HepG2 (cell line): ENCODE data around the gene HOXA7. TPM values are rescaled to one million over a fixed set of nuclear protein-coding genes. Genes with fewer than 3 reads are reported as not detected.

Experiments used
- ATAC-seq: fragments of 200-7000 bp; cut with Tn5 transposase; 3 replicates; pipeline ENCODE4 v1.9.1; 2020; ENCODE audit warnings: mild to moderate bottlenecking, moderate library complexity
- BruUV-seq: library from RNA; stranded (reverse); fragments of 400-500 nt; replicated peaks from 2 replicates; lab custom pipeline; 2021; lab: Mats Ljungman, UMichigan
- CTCF ChIA-PET: fragments of 300-600 bp; formaldehyde crosslinking; extraction: SDS; loops from one replicate; lab custom pipeline; 2021; ENCODE audit warnings: low total read pairs, inconsistent platforms, low intra/inter-chr PET ratio; lab: Yijun Ruan, JAX
- POLR2A ChIA-PET: fragments of 350-600 bp; sonication (Branson Sonifier 250); formaldehyde crosslinking; loops from one replicate; lab custom pipeline; 2020; ENCODE audit warnings: antibody characterized with exemption, inconsistent platforms; lab: Yijun Ruan, JAX
- DNase-seq: peaks from one replicate; pipeline ENCODE4 v3.0.0-alpha.2; 2015; ENCODE audit warnings: low spot score
- FAIRE-seq: peaks from 3 replicates; lab custom pipeline; 2011; peaks lifted over from hg19 to GRCh38; lab: Jason Lieb, UNC
- H2AFZ ChIP-seq: one replicate; pipeline ENCODE4 v1.6.1; 2011; ENCODE audit warnings: low read length, inconsistent platforms
- H3K27ac ChIP-seq: fragments of 300-600 bp; 3 replicates; pipeline ENCODE4 v1.8.0; 2011; ENCODE audit warnings: mixed run types, mild to moderate bottlenecking, mixed read lengths, low read length, inconsistent platforms; ENCODE audit not compliant: insufficient read depth; ENCODE audit errors: extremely low read length
- H3K27me3 ChIP-seq, 2 experiments: fragments of 200-600 bp in 1 of 2; 2 replicates in 1 of 2; 3 replicates in 1 of 2; pipeline versions ENCODE4 v1.6.0 to v1.8.0; 2011; ENCODE audit warnings: low read length in 2 of 2, mild to moderate bottlenecking in 2 of 2, moderate library complexity in 2 of 2, inconsistent platforms in 1 of 2; ENCODE audit not compliant: insufficient read depth in 2 of 2, control insufficient read depth in 1 of 2
- H3K36me3 ChIP-seq, 2 experiments: fragments of 200-600 bp in 1 of 2; replicated peaks in 1 of 2; 2 replicates in 1 of 2; 3 replicates in 1 of 2; pipeline versions ENCODE4 v1.5.1 to v1.8.0; 2011; ENCODE audit warnings: low read length in 2 of 2, inconsistent platforms in 1 of 2; ENCODE audit not compliant: insufficient read depth in 2 of 2, control insufficient read depth in 1 of 2
- H3K4me1 ChIP-seq: 2 replicates; pipeline ENCODE4 v1.5.1; 2012; ENCODE audit warnings: low read length, inconsistent platforms; ENCODE audit not compliant: insufficient read depth
- H3K4me2 ChIP-seq: 2 replicates; pipeline ENCODE4 v1.6.0; 2011; ENCODE audit warnings: low read depth, low read length, inconsistent platforms
- H3K4me3 ChIP-seq, 3 experiments: fragments of 200-600 bp in 1 of 3; sonication (generic), shearing (Covaris generic) in 1 of 3; replicated peaks in 1 of 3; 2 replicates each; pipeline ENCODE4 v1.5.1; 2011 to 2016; ENCODE audit warnings: low read length in 3 of 3, inconsistent platforms in 2 of 3, low read depth in 2 of 3, mild to moderate bottlenecking in 2 of 3, control low read depth in 1 of 3, mixed read lengths in 1 of 3; ENCODE audit not compliant: insufficient read depth in 1 of 3
- H3K79me2 ChIP-seq: one replicate; pipeline ENCODE4 v1.6.1; 2011; ENCODE audit warnings: low read length, inconsistent platforms; ENCODE audit not compliant: insufficient read depth
- H3K9ac ChIP-seq: 2 replicates; pipeline ENCODE4 v1.6.0; 2011; ENCODE audit warnings: mild to moderate bottlenecking, low read depth, low read length, inconsistent platforms; ENCODE audit not compliant: insufficient read depth
- H3K9me3 ChIP-seq: 2 replicates; pipeline ENCODE4 v1.5.1; 2012; ENCODE audit warnings: mild to moderate bottlenecking, low read length
- H4K20me1 ChIP-seq: 2 replicates; pipeline ENCODE4 v1.6.0; 2011; ENCODE audit warnings: inconsistent platforms, mild to moderate bottlenecking, low read length, moderate library complexity; ENCODE audit not compliant: insufficient read depth
- ATF4 ChIP-seq, 2 experiments: fragments of 450-650 bp in 1 of 2; sonication (generic) in 1 of 2; formaldehyde crosslinking; IDR thresholded peaks; 2 replicates each; pipeline versions ENCODE4 v1.5.0 to v1.8.0; 2020 to 2022; ENCODE audit warnings: mild to moderate bottlenecking in 1 of 2, missing genetic modification reagents in 1 of 2
- FOXP1 ChIP-seq, 2 experiments: fragments of 450-650 bp in 1 of 2; IDR thresholded peaks; 2 replicates each; pipeline ENCODE4 v1.6.1; 2017 to 2018; ENCODE audit warnings: antibody characterized with exemption in 1 of 2
- MZF1 ChIP-seq: sonication (generic); formaldehyde crosslinking; IDR thresholded peaks from 2 replicates; pipeline ENCODE4 v1.8.1; 2023; ENCODE audit warnings: mild to moderate bottlenecking, missing genetic modification reagents, borderline replicate concordance
- NAIF1 ChIP-seq: sonication (generic); formaldehyde crosslinking; IDR thresholded peaks from 2 replicates; pipeline ENCODE4 v1.5.0; 2020; ENCODE audit warnings: mild to moderate bottlenecking, missing genetic modification reagents, borderline replicate concordance
- NPAS2 ChIP-seq: sonication (generic); formaldehyde crosslinking; IDR thresholded peaks from 2 replicates; pipeline ENCODE4 v1.8.0; 2022; ENCODE audit warnings: mild to moderate bottlenecking, missing genetic modification reagents, borderline replicate concordance
- PHF8 ChIP-seq: sonication (generic); formaldehyde crosslinking; IDR thresholded peaks from 2 replicates; pipeline ENCODE4 v1.5.0; 2020; ENCODE audit warnings: missing genetic modification reagents
- SMARCE1 ChIP-seq: fragments of 450-650 bp; IDR thresholded peaks from 2 replicates; pipeline ENCODE4 v1.6.1; 2017; ENCODE audit warnings: borderline replicate concordance
- SNAPC5 ChIP-seq: sonication (generic); formaldehyde crosslinking; IDR thresholded peaks from 2 replicates; pipeline ENCODE4 v1.8.1; 2023; ENCODE audit warnings: mild to moderate bottlenecking, missing genetic modification reagents, borderline replicate concordance
- THAP7 ChIP-seq: sonication (generic); formaldehyde crosslinking; IDR thresholded peaks from 2 replicates; pipeline ENCODE4 v1.8.1; 2023; ENCODE audit warnings: mild to moderate bottlenecking, missing genetic modification reagents
- ZMAT5 ChIP-seq: sonication (generic); formaldehyde crosslinking; IDR thresholded peaks from 2 replicates; pipeline ENCODE4 v1.5.0; 2020; ENCODE audit warnings: mild to moderate bottlenecking, low read depth, missing genetic modification reagents, borderline replicate concordance
- ZNF121 ChIP-seq: sonication (generic); formaldehyde crosslinking; IDR thresholded peaks from 2 replicates; pipeline ENCODE4 v1.5.0; 2020; ENCODE audit warnings: mild to moderate bottlenecking, missing genetic modification reagents
- ZNF207 ChIP-seq: fragments of 450-650 bp; IDR thresholded peaks from 2 replicates; pipeline ENCODE4 v1.6.1; 2016; ENCODE audit warnings: antibody characterized with exemption, borderline replicate concordance
- ZNF652 ChIP-seq: IDR thresholded peaks from 2 replicates; pipeline ENCODE4 v1.6.1; 2016; ENCODE audit warnings: low read depth, borderline replicate concordance
- ZNF83 ChIP-seq: sonication (generic); formaldehyde crosslinking; IDR thresholded peaks from 2 replicates; pipeline ENCODE4 v1.4.0; 2020; ENCODE audit warnings: missing genetic modification reagents, mild to moderate bottlenecking, borderline replicate concordance
- WGBS: methylation state at CpG from one replicate; pipeline ENCODE4 v1.1.6; 2017; ENCODE audit warnings: low lambda C conversion rate; 5-methylcytosine and 5-hydroxymethylcytosine counted together
- in situ Hi-C: cut with HindIII; loops from 2 replicates; pipeline ENCODE4 v1.10.0; 2017; ENCODE audit warnings: low pct_unique_long_range_greater_than_20kb; ENCODE audit not compliant: extremely low pct_ligation_motif_present
- intact Hi-C: fragments of 100-400 bp; cut with micrococcal nuclease; formaldehyde crosslinking; loops from one replicate; pipeline ENCODE4 v1.10.0; 2022; ENCODE audit not compliant: unreplicated experiment
- polyA plus RNA-seq, 8 experiments: library from polyadenylated mRNA; depleted of rRNA in 3 of 8; stranded (reverse) in 7 of 8; unstranded in 1 of 8; fragments of >200 nt; fragmentation: Illumina TruSeq in 4 of 8; extraction: Trizol in 4 of 8; gene quantifications; 2 replicates each; pipeline versions ENCODE4 v1.2.1 to v1.2.3, GENCODE V29; 2011 to 2016; ENCODE audit warnings: low read depth in 4 of 8, missing spikeins in 1 of 8, mixed read lengths in 1 of 8; ENCODE audit not compliant: insufficient read depth in 1 of 8
- total RNA-seq, 5 experiments: library from RNA; depleted of rRNA; stranded (reverse); fragments of >200 nt; fragmentation: Illumina TruSeq; extraction: Trizol; gene quantifications; 2 replicates each; pipeline ENCODE4 v1.2.3, GENCODE V29; 2016; ENCODE audit warnings: low read depth in 1 of 5

Gene HOXA7
- total and polyA plus RNA-seq, 2 of the 13 experiments (the other 11 are each of a cell fraction or from before 2014, with no cell fraction given): 0.05 TPM; not detected in 1

- TF ChIP-seq ZMAT5: no peak
- no peak for TF ChIP-seq ATF4 (CRISPR knock-in tag; IDR thresholded peaks at IDR 0.05)
- TF ChIP-seq ZNF83: no peak
- no peak for TF ChIP-seq ZNF652 (CRISPR knock-in tag)
- TF ChIP-seq NPAS2 (CRISPR knock-in tag): no peak
Observed at GRCh38 chr7:27145914-27146412, 10.5 kb downstream of the HOXA7 start (continued).

- WGBS: 97% methylated on average over 35 of the region's 47 CpGs
- Histone ChIP-seq H3K9ac (no peak overlapping the region), H3K79me2 (peaks cover 5% of the 10 kb centered on the region), H3K4me2 (no peak overlapping the region), H3K4me3 (no peak overlapping the region), H2AFZ (no peak overlapping the region), H3K27me3 (no peaks in the 10 kb centered on the region; a peak in 1 of 5 replicates), H3K27ac (no peak overlapping the region), H3K4me1 (peaks cover 30% of the 10 kb centered on the region), H3K9me3 (no peaks in the 10 kb centered on the region), H4K20me1 (no peaks in the 10 kb centered on the region), H3K36me3 (no peaks in the 10 kb centered on the region; a peak in 2 of 5 replicates)
- in situ Hi-C loops (no loop called here), intact Hi-C loops (no loop called here)
- CTCF ChIA-PET: no interaction called here
- FAIRE-seq (no peak), ATAC-seq (no peak), DNase-seq (no peak)
- POLR2A ChIA-PET: no interaction called here
- BruUV-seq: no TSS peak
- TF ChIP-seq FOXP1 (IDR thresholded peaks at IDR 0.05) (no peak), FOXP1 (CRISPR knock-in tag; IDR thresholded peaks at IDR 0.05) (no peak), ZNF207 (no peak), MZF1 (CRISPR knock-in tag) (no peak), ZNF121 (no peak), NAIF1 (CRISPR knock-in tag) (no peak), THAP7 (CRISPR knock-in tag) (no peak), PHF8 (CRISPR knock-in tag) (no peak), SNAPC5 (CRISPR knock-in tag) (no peak), SMARCE1 (no peak)
Observed at GRCh38 chr7:27145165-27145913, 11.1 kb downstream of the HOXA7 start.
